CD14-positive monocyte (primary cell): ENCODE data around the gene USP46. TPM values are rescaled to one million over a fixed set of nuclear protein-coding genes. Genes with fewer than 3 reads are reported as not detected.

ENCODE experiments used
- DNase-seq, 3 donors: peaks; one replicate each; pipeline ENCODE4 v3.0.0-alpha.2; 2011 to 2022
- H2AFZ ChIP-seq: 2 replicates; pipeline ENCODE4 v1.6.0; 2012; ENCODE audit warnings: mild to moderate bottlenecking, low read depth, low read length, inconsistent platforms; ENCODE audit not compliant: insufficient read depth, poor library complexity, severe bottlenecking
- H3K27ac ChIP-seq, 2 donors: 1 replicate in 1 of 2; 2 replicates in 1 of 2; pipeline ENCODE4 v1.5.1; 2012 to 2013; ENCODE audit warnings: low read length in 2 of 2, control low read depth in 1 of 2, inconsistent platforms in 1 of 2, low read depth in 1 of 2, mild to moderate bottlenecking in 1 of 2
- H3K27me3 ChIP-seq, 2 donors: one replicate each; pipeline versions ENCODE4 v1.6.0 to v1.6.1; 2011 to 2013; ENCODE audit warnings: low read length in 2 of 2; ENCODE audit not compliant: control insufficient read depth in 2 of 2, insufficient read depth in 2 of 2
- H3K36me3 ChIP-seq, 2 donors: replicated peaks in 1 of 2; 1 replicate in 1 of 2; 2 replicates in 1 of 2; pipeline versions ENCODE4 v1.5.1 to v1.6.1; 2012 to 2013; ENCODE audit warnings: low read length in 2 of 2, control low read depth in 1 of 2, inconsistent platforms in 1 of 2, mild to moderate bottlenecking in 1 of 2; ENCODE audit not compliant: insufficient read depth in 2 of 2, control insufficient read depth in 1 of 2
- H3K4me1 ChIP-seq, 2 donors: 1 replicate in 1 of 2; 2 replicates in 1 of 2; pipeline versions ENCODE4 v1.5.1 to v1.6.1; 2012 to 2013; ENCODE audit warnings: low read length in 2 of 2, control low read depth in 1 of 2, inconsistent platforms in 1 of 2, mild to moderate bottlenecking in 1 of 2, moderate library complexity in 1 of 2; ENCODE audit not compliant: insufficient read depth in 2 of 2, control insufficient read depth in 1 of 2
- H3K4me2 ChIP-seq: replicated peaks from 2 replicates; pipeline ENCODE3; 2012; ENCODE audit warnings: low read length, moderate library complexity, mild to moderate bottlenecking; ENCODE audit not compliant: poor library complexity, severe bottlenecking; ENCODE audit errors: extremely low read depth
- H3K4me3 ChIP-seq, 3 experiments: fragments of 200-600 bp in 1 of 3; sonication (generic) in 1 of 3; replicated peaks in 1 of 3; 1 replicate in 2 of 3; 2 replicates in 1 of 3; pipeline ENCODE4 v1.5.1; 2011 to 2013; ENCODE audit warnings: low read length in 3 of 3, mild to moderate bottlenecking in 3 of 3, control low read depth in 2 of 3, low read depth in 2 of 3, inconsistent platforms in 1 of 3, moderate library complexity in 1 of 3
- H3K79me2 ChIP-seq: 2 replicates; pipeline ENCODE4 v1.6.0; 2012; ENCODE audit warnings: mild to moderate bottlenecking, control low read depth, inconsistent platforms, low read length, moderate library complexity; ENCODE audit not compliant: insufficient read depth
- H3K9ac ChIP-seq: 2 replicates; pipeline ENCODE4 v1.6.0; 2017; ENCODE audit warnings: low read length, mild to moderate bottlenecking; ENCODE audit not compliant: insufficient read depth, poor library complexity, severe bottlenecking
- H3K9me3 ChIP-seq, 2 donors: replicated peaks in 1 of 2; 1 replicate in 1 of 2; 2 replicates in 1 of 2; pipeline versions ENCODE4 v1.5.1 to v1.6.1; 2012 to 2013; ENCODE audit warnings: low read length in 2 of 2, control low read depth in 1 of 2; ENCODE audit not compliant: control insufficient read depth in 1 of 2, insufficient read depth in 1 of 2
- H4K20me1 ChIP-seq: 2 replicates; pipeline ENCODE4 v1.6.0; 2012; ENCODE audit warnings: mild to moderate bottlenecking, low read length, control low read depth, moderate library complexity; ENCODE audit not compliant: insufficient read depth
- H3K27ac Mint-ChIP-seq, 7 donors: one replicate each; pipeline ENCODE4 v1.8.0; 2020; ENCODE audit warnings: mild to moderate bottlenecking in 7 of 7, mixed read lengths in 7 of 7, moderate library complexity in 6 of 7, inconsistent platforms in 2 of 7
- H3K27me3 Mint-ChIP-seq, 3 donors: one replicate each; pipeline ENCODE4 v1.8.0; 2021 to 2022; ENCODE audit warnings: low read depth in 3 of 3, mild to moderate bottlenecking in 3 of 3, mixed read lengths in 3 of 3, moderate library complexity in 3 of 3, inconsistent platforms in 1 of 3
- H3K36me3 Mint-ChIP-seq, 2 donors: one replicate each; pipeline ENCODE4 v1.8.0; 2020; ENCODE audit warnings: mixed read lengths in 2 of 2, inconsistent platforms in 1 of 2, mild to moderate bottlenecking in 1 of 2
- H3K4me1 Mint-ChIP-seq: one replicate; pipeline ENCODE4 v1.8.0; 2020; ENCODE audit warnings: mild to moderate bottlenecking, mixed read lengths
- H3K4me3 Mint-ChIP-seq, 2 donors: one replicate each; pipeline ENCODE4 v1.8.0; 2020; ENCODE audit warnings: mild to moderate bottlenecking in 2 of 2, mixed read lengths in 2 of 2, moderate library complexity in 1 of 2
- H3K9me3 Mint-ChIP-seq, 7 donors: one replicate each; pipeline ENCODE4 v1.8.0; 2020 to 2022; ENCODE audit warnings: mixed read lengths in 7 of 7, mild to moderate bottlenecking in 6 of 7, moderate library complexity in 6 of 7, inconsistent platforms in 2 of 7
- WGBS: methylation state at CpG from one replicate; pipeline ENCODE4 v1.1.5; 2013; ENCODE audit warnings: missing lambda C conversion rate; ENCODE audit not compliant: insufficient coverage; 5-methylcytosine and 5-hydroxymethylcytosine counted together
- intact Hi-C, 2 donors: fragments of 100-400 bp; cut with micrococcal nuclease; formaldehyde crosslinking; loops; one replicate each; pipeline versions ENCODE4 v1.15.0 to v1.15.1; 2023
- polyA plus RNA-seq, 3 donors: library from polyadenylated mRNA; depleted of rRNA in 1 of 3; unstranded in 2 of 3; stranded (reverse) in 1 of 3; fragments of 300-500 nt in 2 of 3; fragments of >200 nt in 1 of 3; fragmentation: Illumina TruSeq in 2 of 3; gene quantifications; 1 replicate in 2 of 3; 2 replicates in 1 of 3; pipeline ENCODE4 v1.2.3, GENCODE V29; 2012 to 2021
- TF ChIP-seq, protein P1 (sequence below): fragments of 200-600 bp; IDR thresholded peaks from one replicate; pipeline ENCODE4 v1.8.0; 2022; ENCODE audit warnings: antibody characterized with exemption, mild to moderate bottlenecking

Gene USP46
- polyA plus RNA-seq, 3 donors: 2.3 to 3.9 (median 2.7) TPM

DNA sequence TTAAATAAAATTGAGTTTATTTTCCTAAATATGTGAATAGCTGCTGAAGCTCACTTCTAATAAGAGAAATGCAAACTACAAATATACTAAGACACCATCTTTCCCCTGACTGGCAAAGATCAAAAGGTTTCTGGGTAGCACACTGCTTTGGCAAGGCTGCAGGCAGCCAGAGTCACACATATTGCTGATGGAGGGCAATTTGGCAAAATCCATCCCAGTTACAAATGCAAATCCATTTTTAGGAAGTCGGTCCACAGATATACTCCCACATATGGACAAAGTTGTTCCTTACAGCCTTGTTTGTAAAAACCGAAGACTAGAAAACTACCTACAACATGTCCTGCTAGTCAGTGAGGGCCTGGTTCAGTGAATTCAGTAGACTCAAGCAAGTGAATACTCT lies 12.4 kb downstream of the USP46 start:
- H3K27me3 Mint-ChIP-seq: no peaks in the 10 kb centered on the region
- no peak for DNase-seq
- no peak overlapping the region for H3K4me3 Mint-ChIP-seq
- H3K9me3 ChIP-seq: no peaks in the 10 kb centered on the region
- WGBS: 100% methylated on average over 1 of the region's 2 CpGs
- intact Hi-C loops: no loop called here
- H3K27ac Mint-ChIP-seq: no peak overlapping the region
- no peak overlapping the region for H3K27ac ChIP-seq
- H3K4me1 Mint-ChIP-seq: peaks cover 5% of the 10 kb centered on the region
- no peaks in the 10 kb centered on the region for H3K36me3 ChIP-seq
- H3K36me3 Mint-ChIP-seq: peaks cover 0 to 2% of the 10 kb centered on the region in 2 donors
- H2AFZ ChIP-seq: no peak overlapping the region
- peaks cover 3% of the 10 kb centered on the region for H4K20me1 ChIP-seq
- TF ChIP-seq, protein P1, sequence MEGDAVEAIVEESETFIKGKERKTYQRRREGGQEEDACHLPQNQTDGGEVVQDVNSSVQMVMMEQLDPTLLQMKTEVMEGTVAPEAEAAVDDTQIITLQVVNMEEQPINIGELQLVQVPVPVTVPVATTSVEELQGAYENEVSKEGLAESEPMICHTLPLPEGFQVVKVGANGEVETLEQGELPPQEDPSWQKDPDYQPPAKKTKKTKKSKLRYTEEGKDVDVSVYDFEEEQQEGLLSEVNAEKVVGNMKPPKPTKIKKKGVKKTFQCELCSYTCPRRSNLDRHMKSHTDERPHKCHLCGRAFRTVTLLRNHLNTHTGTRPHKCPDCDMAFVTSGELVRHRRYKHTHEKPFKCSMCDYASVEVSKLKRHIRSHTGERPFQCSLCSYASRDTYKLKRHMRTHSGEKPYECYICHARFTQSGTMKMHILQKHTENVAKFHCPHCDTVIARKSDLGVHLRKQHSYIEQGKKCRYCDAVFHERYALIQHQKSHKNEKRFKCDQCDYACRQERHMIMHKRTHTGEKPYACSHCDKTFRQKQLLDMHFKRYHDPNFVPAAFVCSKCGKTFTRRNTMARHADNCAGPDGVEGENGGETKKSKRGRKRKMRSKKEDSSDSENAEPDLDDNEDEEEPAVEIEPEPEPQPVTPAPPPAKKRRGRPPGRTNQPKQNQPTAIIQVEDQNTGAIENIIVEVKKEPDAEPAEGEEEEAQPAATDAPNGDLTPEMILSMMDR: no peak
- peaks cover 3% of the 10 kb centered on the region for H3K79me2 ChIP-seq
- no peak overlapping the region for H3K9ac ChIP-seq
- H3K4me3 ChIP-seq: no peak overlapping the region
- H3K4me1 ChIP-seq: no peaks in the 10 kb centered on the region
- H3K27me3 ChIP-seq: no peaks in the 10 kb centered on the region
- H3K4me2 ChIP-seq: no peak overlapping the region
- H3K9me3 Mint-ChIP-seq: peaks cover 0 to 6% (median 0%) of the 10 kb centered on the region in 7 donors

DNA sequence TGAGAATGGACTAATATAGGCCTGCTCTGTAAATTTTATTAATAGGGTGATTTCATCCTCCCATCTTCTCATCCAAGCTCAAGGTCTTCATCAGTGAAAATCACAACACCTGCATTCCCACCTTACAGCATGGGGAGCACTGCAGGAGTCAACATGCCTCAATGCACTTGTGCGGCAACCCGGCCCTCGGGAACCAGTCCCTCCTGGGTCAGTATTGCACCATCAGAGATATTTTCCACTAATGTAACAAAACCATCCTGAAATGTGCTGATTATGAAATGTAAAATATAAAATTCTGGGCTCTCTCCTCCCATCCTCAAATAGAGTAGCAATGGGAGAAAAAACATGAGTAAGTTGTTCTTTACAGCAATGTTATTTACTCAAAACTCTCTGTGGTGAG lies 13.0 kb downstream of the USP46 start:
- Mint-ChIP-seq H3K27me3 (no peaks in the 10 kb centered on the region), H3K4me1 (peaks cover 5% of the 10 kb centered on the region), H3K9me3 (peaks cover 0 to 6% (median 0%) of the 10 kb centered on the region in 7 donors), H3K27ac (no peak overlapping the region), H3K4me3 (no peak overlapping the region), H3K36me3 (peaks cover 0 to 2% of the 10 kb centered on the region in 2 donors)
- 100% methylated on average over 3 of the region's 3 CpGs for WGBS
- no peak overlapping the region for H3K27ac ChIP-seq
- no peaks in the 10 kb centered on the region for H3K27me3 ChIP-seq
- H2AFZ ChIP-seq: no peak overlapping the region
- H3K4me2 ChIP-seq: no peak overlapping the region
- no peaks in the 10 kb centered on the region for H3K4me1 ChIP-seq
- peaks cover 3% of the 10 kb centered on the region for H4K20me1 ChIP-seq
- TF ChIP-seq, protein P1: no peak
- no peak overlapping the region for H3K4me3 ChIP-seq
- H3K9ac ChIP-seq: no peak overlapping the region
- no peaks in the 10 kb centered on the region for H3K9me3 ChIP-seq
- peaks cover 3% of the 10 kb centered on the region for H3K79me2 ChIP-seq
- no peak for DNase-seq
- intact Hi-C loops: no loop called here
- H3K36me3 ChIP-seq: no peaks in the 10 kb centered on the region
